Daoy (cell line): ENCODE results near the gene MB. TPM values are rescaled to one million over a fixed set of nuclear protein-coding genes. Genes with fewer than 3 reads are reported as not detected.

Experiments
- DNase-seq: peaks from one replicate; pipeline ENCODE4 v3.0.0-alpha.2; 2015; ENCODE audit warnings: low read depth
- total RNA-seq: library from RNA; depleted of rRNA; stranded (reverse); fragments of >200 nt; shearing (Covaris generic); gene quantifications from 2 replicates; pipeline ENCODE4 v1.2.3, GENCODE V29; 2014; rRNA removed

Gene MB
- total RNA-seq, 1 experiment from 2014 or later = 1.2 TPM

GRCh38 chr22:35575116-35575748 is 41.9 kb downstream of the MB start:
- DNase-seq = no peak

GRCh38 chr22:35572556-35572955 is 44.6 kb downstream of the MB start:
- no peak for DNase-seq

DNA sequence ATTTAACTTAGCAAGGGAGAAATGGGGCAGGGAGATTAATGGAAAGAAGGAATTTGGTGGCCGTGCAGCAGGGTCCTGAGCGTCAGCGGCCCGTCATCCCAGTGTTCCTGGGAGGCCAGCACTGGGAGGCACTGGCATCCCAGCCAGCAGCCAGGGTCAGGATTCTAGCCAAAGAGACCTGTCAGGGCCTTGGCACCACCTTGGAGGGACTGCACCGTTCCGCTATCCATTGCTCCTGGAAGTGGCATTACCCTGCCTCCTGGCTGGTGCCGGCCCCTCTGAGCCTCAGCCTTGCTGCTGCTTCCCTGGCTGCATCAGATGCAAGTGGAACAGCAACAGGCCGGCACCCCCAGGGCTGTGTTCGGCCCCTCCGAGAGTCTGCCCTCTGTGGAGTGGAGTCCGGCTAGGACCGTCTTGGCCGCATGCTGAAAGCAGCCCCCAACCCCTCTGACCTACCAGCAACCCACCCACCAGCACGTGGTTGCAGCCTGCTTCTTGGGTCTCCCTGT is 46.4 kb downstream of the MB start:
- no peak for DNase-seq

GRCh38 chr22:35569916-35570315 is 47.2 kb downstream of the MB start:
- no peak for DNase-seq

DNA sequence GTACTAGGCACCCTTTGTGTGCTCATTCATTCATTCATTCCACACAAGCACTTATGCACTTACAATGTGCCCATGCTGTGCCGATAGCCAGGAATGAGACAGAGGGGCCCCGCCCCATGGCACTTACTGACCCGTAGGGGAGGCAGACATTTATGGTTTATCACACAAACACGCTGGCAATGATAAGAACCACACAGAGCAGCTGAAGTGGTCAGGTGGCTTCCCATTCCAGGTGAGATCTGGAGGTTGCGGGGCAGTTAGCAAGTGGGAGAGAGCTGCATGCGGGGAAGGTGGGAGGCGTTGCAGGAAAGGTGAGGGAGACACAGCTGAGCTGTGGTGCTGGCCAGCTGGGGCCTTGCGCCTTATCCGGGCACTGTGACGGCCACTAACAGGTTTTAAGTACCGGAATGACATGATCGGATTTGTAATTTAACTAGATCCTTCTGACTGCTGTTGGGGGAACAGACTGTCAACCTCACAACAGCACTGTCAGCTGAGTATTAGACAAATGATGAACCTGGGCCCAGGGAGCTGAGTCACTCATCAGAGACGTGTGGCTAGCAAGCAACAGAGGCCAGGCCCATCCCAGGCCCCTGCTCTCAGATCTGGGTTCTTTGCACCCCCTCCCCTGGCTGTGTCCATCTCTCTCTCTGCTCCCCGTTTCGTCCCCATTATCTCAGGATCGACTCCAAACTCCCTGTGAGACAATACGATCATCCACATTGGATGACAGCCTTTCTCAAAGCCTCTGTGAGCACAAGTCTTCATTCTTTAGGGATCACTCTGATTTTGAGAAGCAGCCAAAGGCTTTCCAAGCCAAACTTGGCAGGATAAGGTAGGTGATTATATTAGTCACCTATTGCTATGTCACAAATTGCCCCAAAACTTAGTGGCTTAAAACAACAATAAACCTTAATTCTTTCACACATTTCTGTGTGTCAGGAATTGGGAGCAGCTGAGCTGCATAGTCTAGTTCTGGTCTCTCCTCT is 48.1 kb downstream of the MB start:
- DNase-seq = peak; percentile 71

GRCh38 chr22:35567351-35568141 is 49.6 kb downstream of the MB start:
- no peak for DNase-seq

GRCh38 chr22:35564975-35565867 is 51.9 kb downstream of the MB start:
- peak; percentile 64 for DNase-seq

- DNase-seq = no peak
Observed at GRCh38 chr22:35563211-35563610, 53.9 kb downstream of the MB start.

DNA sequence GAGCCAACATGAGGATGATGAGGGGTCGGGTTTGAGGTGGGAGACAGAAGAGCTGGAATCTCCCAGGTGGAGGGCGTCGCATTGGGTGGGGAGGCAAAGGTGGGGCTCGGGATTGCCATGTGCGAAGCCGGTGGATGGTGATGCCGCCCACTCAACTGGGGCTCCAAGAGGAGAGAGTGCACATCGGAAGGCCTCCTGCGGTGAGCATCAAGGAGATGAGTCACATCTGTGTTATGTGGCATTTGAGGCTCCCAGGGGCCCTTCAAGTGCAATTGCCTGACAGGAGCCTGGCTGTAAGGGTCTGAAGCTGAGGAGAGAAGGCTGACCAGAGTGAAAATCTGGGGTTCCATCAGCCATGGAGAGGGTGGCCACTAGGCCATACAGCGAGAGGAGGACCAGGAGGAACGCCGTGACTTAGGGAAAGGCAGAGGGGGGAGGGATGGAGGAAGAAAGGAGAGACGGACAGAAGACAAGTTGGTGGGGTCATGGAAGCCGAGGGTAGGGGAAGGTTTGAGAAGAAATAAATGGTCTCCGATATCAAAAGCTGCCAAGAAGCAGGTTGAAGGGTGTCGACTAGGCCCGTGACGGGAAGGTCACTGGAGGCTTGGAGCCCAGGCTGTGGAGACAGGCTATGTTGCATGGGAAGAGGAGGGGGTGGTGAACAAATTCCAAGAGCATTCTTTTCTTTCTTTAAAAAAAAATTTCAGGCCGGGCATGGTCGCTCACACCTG is 55.2 kb downstream of the MB start:
- DNase-seq = peak; percentile 96

DNA sequence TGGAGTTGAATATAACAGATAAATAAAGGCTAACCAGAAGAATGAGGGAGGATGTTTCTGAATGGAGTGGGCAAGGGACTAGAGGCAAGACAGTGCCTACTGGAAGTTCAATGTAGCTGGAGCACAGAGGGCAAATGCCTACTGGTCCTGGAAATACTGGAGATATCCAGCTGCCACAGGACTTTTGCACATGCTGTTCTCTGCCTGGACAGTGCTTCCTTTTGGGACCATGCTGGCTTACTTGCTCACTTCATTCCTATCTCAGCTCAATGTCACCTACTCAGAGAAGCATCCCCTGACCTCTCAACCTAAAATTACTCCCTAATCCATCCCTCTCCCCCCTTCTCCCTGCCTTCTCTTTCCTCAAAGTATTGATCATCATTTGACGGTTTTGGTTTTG is 56.3 kb downstream of the MB start:
- DNase-seq = no peak

- no peak for DNase-seq
Observed at GRCh38 chr22:35560366-35560765, 56.8 kb downstream of the MB start.

- peak; percentile 63 for DNase-seq
Observed at GRCh38 chr22:35559354-35560005, 57.6 kb downstream of the MB start.

- no peak for DNase-seq
Observed at GRCh38 chr22:35558719-35559118, 58.4 kb downstream of the MB start.

DNA sequence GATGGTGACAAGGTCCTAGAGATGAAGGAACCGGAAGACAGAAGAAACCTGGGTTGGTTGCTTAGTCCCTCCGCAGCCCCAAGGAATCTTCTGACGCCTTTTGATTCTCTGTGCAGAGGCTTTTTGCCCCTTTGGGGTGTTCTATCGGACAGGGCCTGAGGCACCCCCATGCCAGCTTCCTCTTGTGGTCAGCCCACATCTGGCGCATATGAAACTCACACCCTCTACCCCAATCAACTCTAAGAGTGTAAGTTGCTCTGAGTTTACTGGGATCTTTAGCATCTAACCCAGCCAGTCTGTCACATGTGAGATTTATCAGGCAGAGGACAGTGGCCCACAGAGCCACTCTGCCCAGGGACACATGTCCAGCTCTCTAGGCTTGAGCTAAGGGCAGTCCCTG is 59.1 kb downstream of the MB start:
- no peak for DNase-seq

Other genes with a start within 250 kb of the MB start
- gene HMOX1, start 236.2 kb downstream of the MB start, total RNA-seq = 6.3 and 9.7 TPM in 2 replicates
- 145 and 179 TPM in 2 replicates for gene MCM5, start 217.2 kb downstream of the MB start, total RNA-seq
- 0.34 and 0.54 TPM in 2 replicates for gene RASD2, start 76.5 kb downstream of the MB start, total RNA-seq
- 23.4 and 23.7 TPM in 2 replicates for gene APOL6, start 31.1 kb upstream of the MB start, total RNA-seq
- gene APOL5, start 100.5 kb upstream of the MB start, total RNA-seq = 0.69 TPM in 1 of 2 replicates, not detected in the other